Measurements from ENCODE around the gene CCNJ. TPM values are rescaled to one million over a fixed set of nuclear protein-coding genes. Genes with fewer than 3 reads are reported as not detected.

Gene CCNJ
- total RNA-seq, 1 experiment from 2014 or later, result 36.8 TPM

GRCh38 chr10:96082153-96082552, 38.8 kb downstream of the CCNJ start:
- Histone ChIP-seq H3K79me2 (ENCODE audit: insufficient read depth, low read length) (no peaks in the 10 kb centered on the region), H3K9me3 (ENCODE audit: control insufficient read depth, low read depth, low read length) (no peaks in the 10 kb centered on the region), H2AK5ac (ENCODE audit: insufficient read length, low read length) (no peak overlapping the region), H3K4ac (ENCODE audit: low read depth, low read length) (no peak overlapping the region), H2AFZ (ENCODE audit: low read length) (no peak overlapping the region), H3K23me2 (ENCODE audit: insufficient read length, low read depth, low read length, poor library complexity, severe bottlenecking) (no peaks in the 10 kb centered on the region), H4K91ac (ENCODE audit: insufficient read length, low read depth, low read length) (no peak overlapping the region), H3K14ac (ENCODE audit: insufficient read depth, low read length) (no peak overlapping the region), H3K23ac (ENCODE audit: insufficient read length, low read depth, low read length) (no peak overlapping the region), H2BK5ac (ENCODE audit: insufficient read length, low read length) (no peak overlapping the region), H2BK15ac (ENCODE audit: low read depth, low read length) (no peak overlapping the region), H3K4me1 (ENCODE audit: insufficient read depth, low read length) (no peaks in the 10 kb centered on the region), H3K27me3 (ENCODE audit: insufficient read depth, low read length) (no peaks in the 10 kb centered on the region), H4K8ac (replicated peaks; ENCODE audit: insufficient read length, low read depth, low read length) (no peak overlapping the region), H4K20me1 (ENCODE audit: control insufficient read depth, insufficient read depth, insufficient read length) (no peaks in the 10 kb centered on the region), H2BK120ac (ENCODE audit: low read depth, low read length, poor library complexity, severe bottlenecking) (no peak overlapping the region), H3T11ph (ENCODE audit: low read length) (no peak overlapping the region), H3K18ac (ENCODE audit: insufficient read length, low read depth, low read length) (no peak overlapping the region), H3K56ac (ENCODE audit: insufficient read length, low read depth, low read length) (no peak overlapping the region), H3K4me2 (ENCODE audit: insufficient read depth, insufficient read length, low read length) (no peak overlapping the region), H4K5ac (ENCODE audit: insufficient read length, low read depth, low read length) (no peak overlapping the region), H2BK20ac (ENCODE audit: low read depth, low read length, poor library complexity, severe bottlenecking) (no peak overlapping the region), H3K79me1 (ENCODE audit: insufficient read depth, low read depth, low read length, poor library complexity, severe bottlenecking) (no peaks in the 10 kb centered on the region), H3K9ac (ENCODE audit: extremely low read depth, insufficient read length, low read length) (no peak overlapping the region), H3K27ac (ENCODE audit: insufficient read length, low read depth, low read length) (no peak overlapping the region), H2BK12ac (ENCODE audit: insufficient read length, low read depth, low read length) (no peak overlapping the region)
- Mint-ChIP-seq H3K9me3 (no peaks in the 10 kb centered on the region), H3K27ac (no peak overlapping the region), H3K27me3 (ENCODE audit: low read depth) (no peaks in the 10 kb centered on the region; the same call in 1 of the 2 replicates), H3K4me3 (no peak overlapping the region), H3K4me1 (peaks cover 5% of the 10 kb centered on the region in 2 experiments), H3K36me3 (ENCODE audit: insufficient read depth in 1 of 3, low read depth in 3 of 3) (no peaks in the 10 kb centered on the region)
- WGBS (ENCODE audit: extremely low coverage, insufficient read length, low lambda C conversion rate), result no CpG with 5 or more reads among the region's 2 CpGs
- no peak for DNase-seq
- no peak for TF ChIP-seq CTCF (conservative IDR thresholded peaks at IDR 0.05)

All from H9 (cell line).